H7 (cell line): ENCODE measurements around the gene PTPRG. TPM values are rescaled to one million over a fixed set of nuclear protein-coding genes. Genes with fewer than 3 reads are reported as not detected.

ENCODE experiments used
- DNase-seq: peaks from one replicate; pipeline ENCODE4 v3.0.0; 2012
- H3K27me3 ChIP-seq: 2 replicates; pipeline ENCODE4 v1.6.0; 2011; ENCODE audit warnings: mild to moderate bottlenecking, low read length; ENCODE audit not compliant: control insufficient read depth, insufficient read depth
- H3K36me3 ChIP-seq: replicated peaks from 2 replicates; pipeline ENCODE4 v1.5.1; 2011; ENCODE audit warnings: low read length; ENCODE audit not compliant: control insufficient read depth, insufficient read depth
- H3K4me3 ChIP-seq: 2 replicates; pipeline ENCODE4 v1.5.1; 2011; ENCODE audit warnings: low read depth, mild to moderate bottlenecking, control low read depth, low read length, moderate library complexity; ENCODE audit not compliant: insufficient read depth
- total RNA-seq: library from RNA; depleted of rRNA; stranded (reverse); fragments of >200 nt; shearing (Covaris generic); gene quantifications from 2 replicates; pipeline ENCODE4 v1.2.3, GENCODE V29; 2014

The PTPRG gene
- total RNA-seq, 1 experiment from 2014 or later, result 54.4 TPM

DNA sequence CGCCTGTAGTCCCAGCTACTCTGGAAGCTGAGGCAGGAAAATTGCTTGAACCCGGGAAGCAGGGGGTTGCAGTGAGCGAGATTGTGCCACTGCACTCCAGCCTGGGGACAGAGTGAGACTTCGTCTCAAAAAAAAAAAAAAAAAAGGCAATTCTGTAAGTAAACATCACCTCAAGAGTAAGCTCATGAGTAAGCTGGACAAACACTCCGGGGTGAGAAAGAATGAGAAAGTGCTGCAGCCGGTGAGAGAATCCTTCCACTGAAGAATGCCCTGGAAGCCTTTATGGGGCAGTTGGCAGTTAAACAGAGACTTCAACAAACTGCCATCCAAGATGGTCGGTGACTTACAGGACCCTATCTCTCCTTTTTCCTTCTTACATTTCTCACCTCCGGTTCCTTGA, 764.5 kb downstream of the PTPRG start:
- no peak for DNase-seq
- Histone ChIP-seq H3K36me3 (no peaks in the 10 kb centered on the region), H3K27me3 (no peaks in the 10 kb centered on the region), H3K4me3 (no peak overlapping the region)

DNA sequence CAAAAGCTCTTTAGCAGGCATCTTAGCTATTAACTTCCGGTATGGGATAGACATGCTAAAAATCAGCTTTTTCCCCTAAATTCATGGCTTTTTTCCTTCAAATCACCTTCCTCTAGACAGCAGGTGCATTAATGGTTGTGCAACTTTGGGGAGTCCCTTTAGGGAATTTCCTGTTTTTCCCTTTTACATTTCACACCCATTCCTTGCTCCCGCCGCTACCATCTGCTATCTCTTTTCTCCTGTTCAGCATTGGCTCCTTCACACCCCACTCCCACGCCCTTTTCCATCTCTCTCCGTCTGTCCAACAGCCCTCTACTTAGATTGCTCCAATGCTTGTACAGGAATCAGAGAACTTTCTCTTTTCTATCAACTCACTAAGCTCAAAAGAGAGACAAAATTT, 768.6 kb downstream of the PTPRG start:
- DNase-seq, result no peak
- Histone ChIP-seq H3K36me3 (no peaks in the 10 kb centered on the region), H3K27me3 (no peaks in the 10 kb centered on the region), H3K4me3 (no peak overlapping the region)

DNA sequence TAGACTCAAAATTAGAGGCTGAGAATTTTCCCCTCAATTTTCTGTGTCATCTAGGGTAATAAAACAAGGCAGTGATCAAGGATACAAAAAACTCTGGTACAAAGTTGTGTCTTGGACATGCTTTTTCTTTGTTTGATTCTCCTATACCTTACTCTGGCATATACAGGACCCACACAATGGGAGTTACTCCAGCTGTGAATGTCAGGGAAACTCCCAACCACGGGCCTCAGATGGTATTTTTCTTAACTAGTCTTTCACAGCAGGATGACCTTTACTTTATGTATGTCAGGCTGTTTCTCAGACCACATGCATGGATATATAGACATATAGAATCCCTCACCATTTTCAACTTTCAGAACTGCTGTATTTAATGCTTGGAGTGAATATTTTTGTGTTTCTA, 770.6 kb downstream of the PTPRG start:
- Histone ChIP-seq H3K4me3 (no peak overlapping the region), H3K27me3 (no peaks in the 10 kb centered on the region), H3K36me3 (no peaks in the 10 kb centered on the region)
- DNase-seq, result no peak

DNA sequence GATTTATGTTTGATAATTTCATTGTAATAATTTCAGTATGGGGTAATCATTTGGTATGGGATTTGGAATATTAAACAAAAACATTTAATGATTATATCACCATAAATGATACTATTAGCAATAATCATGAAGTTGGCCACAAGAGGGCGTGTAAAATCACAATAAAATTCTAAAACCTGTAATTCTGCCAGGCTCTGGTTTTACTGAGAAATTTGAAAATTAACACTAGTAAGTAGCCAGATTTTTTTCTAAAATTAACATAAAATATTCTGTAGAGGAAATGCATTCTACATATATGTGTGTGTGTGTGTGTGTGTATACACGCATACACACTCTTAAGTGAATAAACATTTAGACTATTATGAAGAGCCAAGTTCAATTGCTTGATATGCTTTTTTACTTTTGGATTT, 771.5 kb downstream of the PTPRG start:
- no peaks in the 10 kb centered on the region for H3K36me3 ChIP-seq
- DNase-seq, result no peak
- H3K27me3 ChIP-seq, result no peaks in the 10 kb centered on the region
- H3K4me3 ChIP-seq, result no peak overlapping the region

DNA sequence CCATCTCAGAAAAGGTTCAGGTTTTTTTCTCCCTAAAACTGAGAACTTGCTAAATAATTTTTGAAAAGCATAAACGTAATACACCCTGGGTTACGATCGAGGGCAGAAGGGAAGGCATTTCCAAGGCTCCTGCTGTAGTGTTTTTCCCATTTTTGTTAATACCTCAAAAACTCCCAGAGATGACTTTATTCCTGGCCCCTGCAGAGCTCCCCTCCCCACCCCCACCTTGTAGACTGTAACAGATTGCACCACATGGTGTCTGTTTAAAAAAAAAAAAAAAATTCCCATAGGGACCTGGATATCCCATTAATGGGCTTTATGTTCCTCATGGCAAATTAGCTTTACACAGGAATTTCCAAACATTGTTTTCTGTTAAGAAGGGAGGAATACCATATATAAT, 773.8 kb downstream of the PTPRG start:
- DNase-seq, result peak; percentile 14
- H3K27me3 ChIP-seq, result no peaks in the 10 kb centered on the region
- H3K36me3 ChIP-seq, result no peaks in the 10 kb centered on the region
- no peak overlapping the region for H3K4me3 ChIP-seq

DNA sequence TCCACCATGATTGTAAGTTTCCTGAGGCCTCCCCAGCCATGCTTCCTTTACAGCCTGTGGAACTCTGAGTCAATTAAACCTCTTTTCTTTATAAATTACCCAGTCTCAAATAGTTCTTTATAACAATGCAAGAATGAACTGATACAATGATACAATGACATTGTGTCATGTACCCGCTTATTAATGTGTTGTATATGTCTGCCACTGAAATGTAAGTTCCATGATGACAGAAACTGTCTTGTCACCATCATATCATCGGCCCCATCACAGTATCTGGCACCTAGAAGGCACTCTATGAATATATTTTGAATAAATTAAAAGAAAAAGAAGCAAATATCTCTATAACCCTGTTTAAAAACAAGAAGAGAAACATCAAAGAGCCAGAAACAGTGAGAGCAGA, 782.4 kb downstream of the PTPRG start:
- H3K4me3 ChIP-seq, result no peak overlapping the region
- no peaks in the 10 kb centered on the region for H3K36me3 ChIP-seq
- H3K27me3 ChIP-seq, result no peaks in the 10 kb centered on the region
- DNase-seq, result no peak
